Hematopoietic multipotent progenitor cell treated with erythropoietin and hydrocortisone succinate and interleukin-3 and kit ligand, for 8 days (in vitro differentiated cells): ENCODE measurements around the gene TUT1.

Source experiments
- DNase-seq: peaks from one replicate; pipeline ENCODE4 v3.0.0-alpha.2; 2015

The TUT1 gene

DNA sequence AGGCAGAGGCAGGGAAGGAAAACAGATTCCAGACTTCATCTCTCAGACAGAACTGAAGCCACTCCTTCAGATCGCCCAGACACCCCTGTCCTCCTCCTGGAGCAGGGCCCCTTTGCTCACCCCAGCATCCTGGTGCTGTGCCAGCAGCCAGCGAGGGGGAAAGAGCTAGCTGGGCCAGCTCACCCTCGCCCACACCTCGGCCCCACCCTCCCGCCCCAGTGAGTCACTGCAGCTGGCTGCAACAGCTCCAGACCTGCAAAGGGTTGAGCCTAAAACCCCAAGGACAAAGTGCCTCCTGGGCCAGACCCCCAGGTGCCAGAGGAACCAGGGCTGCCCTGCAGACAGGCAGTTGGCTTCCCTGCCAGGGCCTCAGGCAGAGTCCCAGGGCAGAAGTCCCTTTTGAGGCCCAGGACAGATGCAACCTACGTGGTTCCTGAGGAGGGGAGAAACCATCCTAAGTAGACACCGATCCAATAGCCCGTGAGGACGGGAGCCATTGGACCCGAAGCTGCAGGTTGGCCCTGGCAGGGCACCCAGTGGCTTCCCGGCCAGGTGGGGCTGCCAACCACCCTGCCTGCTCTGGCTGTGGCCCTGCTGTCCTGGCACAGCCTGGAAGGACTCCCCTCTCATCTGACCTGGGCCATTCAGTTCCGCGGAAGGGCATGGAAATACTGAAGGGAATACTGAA lies 51.9 kb downstream of the TUT1 start:
- peak; percentile 80 for DNase-seq

DNA sequence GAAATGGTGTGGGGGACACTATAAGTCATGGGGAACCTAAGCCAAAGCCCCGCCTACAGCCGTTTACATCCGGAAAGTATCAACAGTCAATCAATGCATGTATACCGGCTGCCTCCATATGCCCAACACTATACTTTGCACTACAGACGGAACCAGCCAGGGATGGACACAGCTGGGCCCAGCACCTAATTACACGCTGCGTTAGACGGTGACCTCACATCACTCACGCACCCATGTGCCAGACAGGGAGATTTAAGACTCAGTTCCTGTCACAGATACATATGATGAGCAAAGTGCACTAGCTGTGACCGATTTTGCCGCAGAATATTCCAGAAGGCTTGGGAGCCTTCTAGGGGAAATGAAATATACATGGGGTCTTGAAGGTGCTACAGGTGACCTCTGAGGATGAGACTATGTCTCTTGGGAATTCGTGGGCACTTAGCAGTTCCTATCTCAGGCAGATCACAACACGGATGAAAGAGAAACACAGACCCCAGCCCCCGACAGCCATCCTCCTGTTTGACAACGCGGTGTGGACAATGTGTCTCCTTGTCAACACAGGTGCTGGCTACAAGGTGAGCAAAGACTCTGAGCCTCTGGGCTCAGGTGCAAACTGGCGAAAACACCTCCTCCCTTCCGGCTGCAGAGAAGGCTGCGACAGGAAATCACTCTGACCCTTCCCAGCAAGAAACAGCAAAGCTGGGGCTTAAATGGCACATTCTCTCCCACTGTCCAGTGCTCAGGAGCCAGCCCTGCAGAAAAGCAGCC lies 52.7 kb downstream of the TUT1 start:
- no peak for DNase-seq

DNA sequence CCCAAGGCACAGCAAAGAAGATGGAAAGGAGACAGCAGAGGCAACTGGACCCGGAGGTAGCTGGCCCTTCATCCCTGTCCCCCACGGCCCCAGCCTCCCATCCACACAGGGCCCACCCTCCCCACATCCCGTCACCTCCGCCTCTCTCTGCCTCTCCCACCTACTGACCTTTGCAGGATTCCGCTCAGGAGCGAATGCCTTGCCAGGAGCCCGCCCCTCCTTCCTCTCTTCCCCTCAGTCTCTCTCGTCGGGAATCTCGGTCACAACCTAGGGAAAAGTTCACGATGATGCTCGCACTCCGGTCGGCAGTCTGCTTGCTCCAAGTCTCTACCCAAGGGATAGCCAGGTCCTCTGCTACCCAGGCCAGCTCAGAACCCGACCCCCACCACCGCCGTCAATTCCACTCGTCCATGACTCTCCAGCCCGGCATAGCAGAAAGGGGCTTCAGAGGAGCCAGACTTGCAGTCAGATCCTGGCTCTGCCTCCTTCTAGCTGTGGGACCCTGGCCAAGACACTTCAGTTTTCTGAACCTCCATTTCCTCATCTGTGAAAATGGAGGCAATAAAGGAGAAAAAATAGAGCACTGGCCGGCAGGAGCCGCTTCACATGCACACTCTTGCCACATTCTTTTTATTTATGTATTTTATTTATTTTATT lies 54.9 kb downstream of the TUT1 start:
- no peak for DNase-seq

DNA sequence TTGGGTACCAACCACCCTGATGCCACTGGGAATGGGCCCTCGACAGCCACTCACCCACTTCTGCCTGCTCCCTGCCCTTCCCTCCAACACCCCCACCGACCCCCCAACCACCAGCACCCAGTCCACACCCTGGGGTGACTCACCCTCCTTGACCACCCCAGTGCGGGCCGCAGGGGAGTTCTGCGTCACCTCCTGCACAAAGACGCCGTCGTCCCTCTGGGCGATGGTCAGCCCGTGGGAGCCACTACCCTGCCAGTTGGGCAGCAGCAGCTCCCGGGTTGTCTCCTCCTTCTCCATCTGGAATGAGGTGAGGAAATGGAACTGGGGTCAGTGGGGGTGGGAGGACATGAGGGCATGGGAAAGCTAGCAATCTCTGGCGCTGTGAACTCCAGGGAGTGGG lies 55.5 kb downstream of the TUT1 start:
- DNase-seq = no peak

GRCh38 chr11:62534779-62535545 lies 56.4 kb downstream of the TUT1 start:
- DNase-seq = no peak

DNA sequence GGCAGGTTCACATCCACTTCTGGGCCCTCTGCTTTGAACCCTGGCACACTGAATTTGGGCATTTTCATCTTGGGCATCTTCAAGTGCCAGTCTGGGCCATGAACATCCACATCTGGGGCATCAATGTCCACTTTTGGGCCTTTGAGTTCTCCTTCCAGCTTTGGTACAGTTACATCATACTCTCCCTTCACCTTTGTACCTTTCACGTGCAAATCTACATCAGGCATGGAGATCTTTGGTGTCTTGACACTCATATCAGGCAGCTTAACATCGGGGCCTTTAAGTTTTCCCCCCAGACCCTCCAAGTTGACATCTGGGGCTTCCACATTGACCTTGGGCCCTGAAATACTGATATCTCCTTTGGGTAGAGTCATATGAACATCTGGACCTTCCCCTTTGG lies 59.2 kb downstream of the TUT1 start:
- DNase-seq = no peak
